ENCODE measurements around the gene SPP1.

GRCh38 chr4:88005946-88006345 lies 30.4 kb downstream of the SPP1 start:
- no peak for TF ChIP-seq POLR2AphosphoS5 (IDR thresholded peaks at IDR 0.05)
- TF ChIP-seq CTCF (IDR thresholded peaks at IDR 0.05) = no peak
